Erythroblast (primary cell): ENCODE results near the gene AK8.

ENCODE experiments used
- GATA1 ChIP-seq: IDR thresholded peaks from 2 replicates; pipeline ENCODE4 v1.6.1; 2011; ENCODE audit warnings: low read depth, mild to moderate bottlenecking, control low read depth, low read length, moderate library complexity
- POLR2A ChIP-seq: IDR thresholded peaks from 2 replicates; pipeline ENCODE4 v1.6.1; 2011; ENCODE audit warnings: mild to moderate bottlenecking, low read length

DNA sequence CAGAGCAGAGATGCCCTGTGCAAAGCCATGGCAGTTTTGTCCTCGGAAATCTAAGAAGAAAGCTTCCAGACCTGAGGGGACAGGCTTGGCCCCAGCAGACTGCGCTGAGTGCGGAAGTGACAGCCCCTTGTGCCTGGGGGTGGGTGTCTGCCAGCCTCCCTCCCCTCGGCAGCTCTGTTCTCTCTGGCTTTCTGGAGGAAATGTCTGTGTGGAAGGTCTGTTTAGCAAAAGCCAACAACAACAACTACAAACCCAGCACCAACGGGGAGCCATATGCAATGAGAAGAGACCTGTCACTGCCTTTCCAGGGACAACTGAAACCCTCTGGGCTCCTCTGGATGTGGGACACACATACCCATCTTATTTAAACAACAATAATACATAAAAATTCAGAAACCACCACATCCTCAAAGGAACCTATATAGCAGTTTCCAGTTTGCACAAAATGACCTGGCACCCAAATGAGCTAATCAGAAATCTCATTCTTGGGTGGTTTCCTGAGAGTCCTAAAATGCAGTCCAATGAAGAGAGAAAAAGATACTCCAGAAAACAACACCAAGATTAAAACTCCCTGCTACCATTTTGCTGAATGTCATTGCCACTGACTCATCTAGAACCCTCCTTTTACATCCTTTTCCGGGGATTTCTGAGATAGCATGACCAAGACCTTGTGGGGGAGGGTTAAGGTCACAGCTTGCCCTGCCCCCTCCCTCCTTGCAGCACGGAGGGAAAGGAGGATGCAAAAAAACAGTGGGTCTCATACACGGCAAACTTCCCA is 97.7 kb downstream of the AK8 start:
- TF ChIP-seq POLR2A (no peak), GATA1 (no peak)
